ENCODE measurements around the gene LHFPL3. TPM values are rescaled to one million over a fixed set of nuclear protein-coding genes. Genes with fewer than 3 reads are reported as not detected.

Gene LHFPL3
- total and polyA plus RNA-seq, 2 experiments from 2014 or later: not detected

DNA sequence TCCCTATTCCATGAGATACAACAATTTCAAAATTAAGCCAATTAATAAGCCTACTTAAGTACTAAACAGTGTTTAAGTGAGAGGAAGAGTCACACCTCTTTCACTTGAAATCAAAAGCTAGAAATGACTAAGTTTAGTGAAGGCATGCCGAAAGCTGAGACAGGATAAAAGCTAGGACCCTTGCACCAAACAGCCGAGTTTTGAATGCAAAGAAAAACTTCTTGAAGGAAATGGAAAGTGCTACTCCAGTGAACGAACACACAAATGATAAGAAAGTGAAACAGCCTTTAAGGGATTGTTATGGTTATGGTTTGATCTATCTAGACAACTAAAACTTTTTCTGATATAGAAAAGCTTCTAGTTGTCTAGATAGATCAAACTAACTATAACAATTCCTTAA is 550.2 kb downstream of the LHFPL3 start:
- Histone ChIP-seq H3K4me3 (no peak overlapping the region), H3K9me3 (ENCODE audit: low read depth) (no peaks in the 10 kb centered on the region), H3K36me3 (no peaks in the 10 kb centered on the region), H3K27me3 (no peaks in the 10 kb centered on the region), H3K4me1 (ENCODE audit: low read depth) (peaks cover 12% of the 10 kb centered on the region), H3K27ac (no peak overlapping the region)
- DNase-seq (ENCODE audit: low read depth in 1 of 2, low spot score in 1 of 2): no peak
- TF ChIP-seq, protein P1, sequence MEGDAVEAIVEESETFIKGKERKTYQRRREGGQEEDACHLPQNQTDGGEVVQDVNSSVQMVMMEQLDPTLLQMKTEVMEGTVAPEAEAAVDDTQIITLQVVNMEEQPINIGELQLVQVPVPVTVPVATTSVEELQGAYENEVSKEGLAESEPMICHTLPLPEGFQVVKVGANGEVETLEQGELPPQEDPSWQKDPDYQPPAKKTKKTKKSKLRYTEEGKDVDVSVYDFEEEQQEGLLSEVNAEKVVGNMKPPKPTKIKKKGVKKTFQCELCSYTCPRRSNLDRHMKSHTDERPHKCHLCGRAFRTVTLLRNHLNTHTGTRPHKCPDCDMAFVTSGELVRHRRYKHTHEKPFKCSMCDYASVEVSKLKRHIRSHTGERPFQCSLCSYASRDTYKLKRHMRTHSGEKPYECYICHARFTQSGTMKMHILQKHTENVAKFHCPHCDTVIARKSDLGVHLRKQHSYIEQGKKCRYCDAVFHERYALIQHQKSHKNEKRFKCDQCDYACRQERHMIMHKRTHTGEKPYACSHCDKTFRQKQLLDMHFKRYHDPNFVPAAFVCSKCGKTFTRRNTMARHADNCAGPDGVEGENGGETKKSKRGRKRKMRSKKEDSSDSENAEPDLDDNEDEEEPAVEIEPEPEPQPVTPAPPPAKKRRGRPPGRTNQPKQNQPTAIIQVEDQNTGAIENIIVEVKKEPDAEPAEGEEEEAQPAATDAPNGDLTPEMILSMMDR (IDR thresholded peaks at IDR 0.05; ENCODE audit: low read depth, low read length): no peak

DNA sequence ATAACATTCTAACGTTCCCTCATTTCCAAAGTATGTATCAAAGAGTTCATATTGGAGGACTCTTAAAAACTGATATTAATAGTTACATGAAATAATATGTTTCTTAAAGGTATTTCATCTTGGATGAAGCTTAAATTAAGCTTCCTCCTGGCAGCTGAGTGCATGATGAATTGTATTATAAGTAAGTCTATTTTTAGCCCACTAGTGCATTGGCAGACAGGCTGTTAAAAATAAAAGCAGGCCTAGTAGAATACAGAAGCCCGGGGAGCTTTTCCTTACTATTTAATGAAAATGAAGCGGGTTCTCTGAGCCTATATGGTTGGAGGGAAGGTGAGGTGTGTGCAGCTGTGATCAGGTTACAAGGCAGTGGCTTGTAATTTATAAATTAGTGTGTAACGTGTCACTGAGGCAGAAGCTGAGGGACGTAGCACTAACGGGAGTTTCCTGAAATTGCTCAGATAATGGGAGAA is 554.9 kb downstream of the LHFPL3 start:
- peak overlapping the region; percentile 99 for H3K27ac ChIP-seq
- peaks cover 20% of the 10 kb centered on the region for H3K4me1 ChIP-seq (ENCODE audit: low read depth)
- H3K4me3 ChIP-seq: no peak overlapping the region
- H3K27me3 ChIP-seq: no peaks in the 10 kb centered on the region
- TF ChIP-seq, protein P1 (IDR thresholded peaks at IDR 0.05; ENCODE audit: low read depth, low read length): no peak
- H3K36me3 ChIP-seq: no peaks in the 10 kb centered on the region
- peak in 1 of 2 donors; percentile 64 for DNase-seq (ENCODE audit: low read depth in 1 of 2, low spot score in 1 of 2)
- H3K9me3 ChIP-seq (ENCODE audit: low read depth): no peaks in the 10 kb centered on the region

DNA sequence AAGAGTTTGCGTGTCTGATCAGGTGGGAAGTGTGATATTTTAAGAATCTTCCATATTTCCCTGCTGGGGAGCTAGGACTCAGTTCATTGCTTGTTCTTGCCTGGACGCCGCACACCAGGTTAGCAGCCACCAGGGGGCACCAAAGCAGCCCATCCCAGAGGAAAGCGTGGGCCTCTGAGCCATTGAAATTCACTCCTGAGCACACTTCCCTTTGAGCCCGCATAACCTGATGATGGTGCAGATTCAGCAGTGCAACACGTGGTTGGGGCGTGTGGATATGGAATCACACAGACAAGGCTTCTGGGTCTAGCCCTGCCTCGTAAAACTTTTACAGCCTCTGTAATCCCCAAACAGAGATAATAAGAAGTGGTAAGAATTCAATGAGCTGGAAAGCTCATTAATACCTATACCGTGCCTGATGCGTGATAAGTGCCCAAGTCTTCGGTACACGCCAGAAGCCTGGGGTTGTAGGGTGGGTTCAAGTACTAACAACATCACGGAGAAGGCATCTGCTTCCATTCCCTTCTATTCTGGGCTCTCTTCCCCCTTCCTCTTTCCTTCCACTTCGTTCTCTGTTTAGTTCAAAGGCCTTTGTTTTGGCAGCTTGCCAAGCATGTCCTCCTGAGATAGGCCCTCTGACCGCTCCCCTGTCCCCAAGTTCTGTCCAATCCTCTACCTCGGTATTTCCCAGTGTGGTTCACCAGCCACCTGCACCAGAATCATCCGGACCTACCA is 555.5 kb downstream of the LHFPL3 start:
- TF ChIP-seq, protein P1 (IDR thresholded peaks at IDR 0.05; ENCODE audit: low read depth, low read length): peak; percentile 99
- H3K4me1 ChIP-seq (ENCODE audit: low read depth): peaks cover 20% of the 10 kb centered on the region
- H3K9me3 ChIP-seq (ENCODE audit: low read depth): no peaks in the 10 kb centered on the region
- H3K4me3 ChIP-seq: no peak overlapping the region
- H3K27me3 ChIP-seq: no peaks in the 10 kb centered on the region
- DNase-seq (ENCODE audit: low read depth in 1 of 2, low spot score in 1 of 2): peak; percentile 86 to 90
- no peaks in the 10 kb centered on the region for H3K36me3 ChIP-seq
- H3K27ac ChIP-seq: peak overlapping the region; percentile 99

DNA sequence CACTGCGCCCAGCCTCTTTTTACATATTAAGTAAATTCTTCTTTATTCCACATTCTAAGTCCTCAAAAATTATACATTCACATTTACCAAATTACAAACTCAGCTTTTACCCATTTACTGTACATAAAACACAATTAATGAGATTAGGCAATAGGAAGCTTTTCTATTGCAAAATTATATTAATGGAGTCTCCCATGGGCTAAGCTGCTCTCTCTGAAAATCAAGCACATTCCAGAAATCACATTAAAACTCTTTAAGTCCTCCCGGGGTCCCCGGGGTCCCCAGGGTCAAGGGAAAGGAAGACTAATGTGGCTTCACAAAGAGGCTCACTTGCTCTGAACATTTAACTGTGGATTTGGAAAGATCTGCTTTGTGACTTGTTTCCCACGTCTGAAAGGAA is 558.2 kb downstream of the LHFPL3 start:
- Histone ChIP-seq H3K36me3 (no peaks in the 10 kb centered on the region), H3K27me3 (no peaks in the 10 kb centered on the region), H3K4me3 (no peak overlapping the region), H3K27ac (no peak overlapping the region), H3K9me3 (ENCODE audit: low read depth) (no peaks in the 10 kb centered on the region), H3K4me1 (ENCODE audit: low read depth) (peaks cover 23% of the 10 kb centered on the region)
- TF ChIP-seq, protein P1 (IDR thresholded peaks at IDR 0.05; ENCODE audit: low read depth, low read length): no peak
- no peak for DNase-seq (ENCODE audit: low read depth in 1 of 2, low spot score in 1 of 2)

DNA sequence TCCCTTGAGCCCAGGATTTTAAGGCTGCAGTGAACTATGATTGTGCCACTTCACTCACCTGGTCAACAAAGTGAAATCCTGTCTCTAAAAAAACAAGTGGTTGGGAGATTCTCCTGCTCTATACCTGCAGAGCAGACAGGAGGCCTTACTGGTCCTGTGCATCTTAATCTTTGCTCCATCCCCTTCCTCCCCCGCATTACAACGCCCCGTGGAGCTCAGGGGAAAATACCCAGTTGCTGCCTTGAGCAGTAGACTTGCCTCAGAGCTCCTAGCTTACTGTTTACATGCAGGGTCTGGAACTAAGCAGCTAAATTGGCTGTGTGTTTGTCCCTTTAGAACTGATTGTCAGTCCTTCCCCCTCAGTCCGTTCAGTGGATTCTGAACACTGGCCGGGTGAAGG is 561.8 kb downstream of the LHFPL3 start:
- H3K4me3 ChIP-seq: no peak overlapping the region
- H3K9me3 ChIP-seq (ENCODE audit: low read depth): no peaks in the 10 kb centered on the region

More for the DNA sequence above, 561.8 kb downstream of the LHFPL3 start:
- H3K4me1 ChIP-seq (ENCODE audit: low read depth): peaks cover 20% of the 10 kb centered on the region
- H3K27ac ChIP-seq: no peak overlapping the region
- TF ChIP-seq, protein P1 (IDR thresholded peaks at IDR 0.05; ENCODE audit: low read depth, low read length): no peak
- no peaks in the 10 kb centered on the region for H3K36me3 ChIP-seq
- H3K27me3 ChIP-seq: no peaks in the 10 kb centered on the region
- DNase-seq (ENCODE audit: low read depth in 1 of 2, low spot score in 1 of 2): no peak
